ENCODE measurements around the gene RHO.

- TF ChIP-seq, protein P1, sequence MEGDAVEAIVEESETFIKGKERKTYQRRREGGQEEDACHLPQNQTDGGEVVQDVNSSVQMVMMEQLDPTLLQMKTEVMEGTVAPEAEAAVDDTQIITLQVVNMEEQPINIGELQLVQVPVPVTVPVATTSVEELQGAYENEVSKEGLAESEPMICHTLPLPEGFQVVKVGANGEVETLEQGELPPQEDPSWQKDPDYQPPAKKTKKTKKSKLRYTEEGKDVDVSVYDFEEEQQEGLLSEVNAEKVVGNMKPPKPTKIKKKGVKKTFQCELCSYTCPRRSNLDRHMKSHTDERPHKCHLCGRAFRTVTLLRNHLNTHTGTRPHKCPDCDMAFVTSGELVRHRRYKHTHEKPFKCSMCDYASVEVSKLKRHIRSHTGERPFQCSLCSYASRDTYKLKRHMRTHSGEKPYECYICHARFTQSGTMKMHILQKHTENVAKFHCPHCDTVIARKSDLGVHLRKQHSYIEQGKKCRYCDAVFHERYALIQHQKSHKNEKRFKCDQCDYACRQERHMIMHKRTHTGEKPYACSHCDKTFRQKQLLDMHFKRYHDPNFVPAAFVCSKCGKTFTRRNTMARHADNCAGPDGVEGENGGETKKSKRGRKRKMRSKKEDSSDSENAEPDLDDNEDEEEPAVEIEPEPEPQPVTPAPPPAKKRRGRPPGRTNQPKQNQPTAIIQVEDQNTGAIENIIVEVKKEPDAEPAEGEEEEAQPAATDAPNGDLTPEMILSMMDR (IDR thresholded peaks at IDR 0.05; ENCODE audit: insufficient read depth, low read length, poor library complexity, severe bottlenecking): no peak
- TF ChIP-seq EZH2phosphoT487 (conservative IDR thresholded peaks at IDR 0.05; ENCODE audit: low read length): no peak
Observed at GRCh38 chr3:129528589-129529100, at the start of gene RHO.
